Stomach (tissue), 9 donors: ENCODE results near the gene ATG10. TPM values are rescaled to one million over a fixed set of nuclear protein-coding genes. Genes with fewer than 3 reads are reported as not detected.
"Not testable (repeated sequence)": the region's sequence is repeated elsewhere in the genome, so short reads cannot be mapped to it uniquely, and the experiment has no call there.

Experiments used
- DNase-seq, 2 donors: peaks; one replicate each; pipeline versions ENCODE4 v3.0.0 to v3.0.0-alpha.2; 2013 to 2019
- H3K27ac ChIP-seq, 5 donors: fragments of 200-600 bp in 4 of 5; sonication (generic) in 4 of 5; one replicate each; pipeline ENCODE4 v1.5.1; 2013 to 2019; ENCODE audit warnings: mild to moderate bottlenecking in 1 of 5, moderate library complexity in 1 of 5
- H3K27me3 ChIP-seq, 3 donors: fragments of 200-600 bp; sonication (generic); one replicate each; pipeline ENCODE4 v1.5.1; 2017 to 2019; ENCODE audit warnings: mixed run types in 1 of 3
- H3K36me3 ChIP-seq, 4 donors: fragments of 200-600 bp; sonication (generic); 1 replicate in 3 of 4; 2 replicates in 1 of 4; pipeline ENCODE4 v1.5.1; 2016 to 2019
- H3K4me1 ChIP-seq, 4 donors: fragments of 200-600 bp; sonication (generic); one replicate each; pipeline ENCODE4 v1.5.1; 2016 to 2019
- H3K4me3 ChIP-seq, 4 donors: fragments of 200-600 bp; sonication (generic) in 3 of 4; one replicate each; pipeline ENCODE4 v1.5.1; 2016 to 2019; ENCODE audit warnings: mild to moderate bottlenecking in 1 of 4
- H3K9me3 ChIP-seq, 4 donors: fragments of 200-600 bp; sonication (generic); one replicate each; pipeline ENCODE4 v1.5.1; 2016 to 2019
- EP300 ChIP-seq: sonication (generic); formaldehyde crosslinking; IDR thresholded peaks from one replicate; pipeline ENCODE4 v1.6.1; 2017; ENCODE audit warnings: antibody characterized with exemption
- POLR2A ChIP-seq, 4 donors: fragments of 450-650 bp; IDR thresholded peaks; one replicate each; pipeline ENCODE4 v1.6.1; 2016; ENCODE audit warnings: antibody characterized with exemption in 4 of 4, control low read depth in 2 of 4, mild to moderate bottlenecking in 1 of 4, moderate library complexity in 1 of 4
- POLR2AphosphoS5 ChIP-seq, 3 donors: sonication (generic); formaldehyde crosslinking; IDR thresholded peaks; one replicate each; pipeline ENCODE4 v1.6.1; 2016; ENCODE audit warnings: antibody characterized with exemption in 3 of 3
- WGBS, 5 donors: extraction: QIAGEN DNeasy Blood & Tissue Kit in 3 of 5; methylation state at CpG; one replicate each; pipeline versions ENCODE4 v1.1.5 to v1.1.7; 2013 to 2018; 5-methylcytosine and 5-hydroxymethylcytosine counted together
- intact Hi-C: fragments of 100-400 bp; cut with DNase I; formaldehyde crosslinking; loops from one replicate; pipeline ENCODE4 v1.15.1; 2023; ENCODE audit warnings: low total_unique reads
- polyA plus RNA-seq, 3 donors: library from polyadenylated mRNA; stranded (reverse); fragments of 200-250 nt; gene quantifications; one replicate each; pipeline ENCODE4 v1.2.3, GENCODE V29; 2013
- total RNA-seq, 5 donors: library from RNA; depleted of rRNA; stranded (reverse); fragments of >200 nt; gene quantifications; one replicate each; pipeline versions ENCODE4 v1.1.0 to v1.2.3, GENCODE V29; 2014 to 2016
- TF ChIP-seq, protein P1 (sequence below), 7 experiments: fragments of 450-650 bp in 4 of 7; fragments of 200-600 bp in 3 of 7; sonication (generic) in 3 of 7; IDR thresholded peaks; one replicate each; pipeline ENCODE4 v1.5.1; 2016 to 2019; ENCODE audit warnings: antibody characterized with exemption in 7 of 7, control low read depth in 2 of 7, mild to moderate bottlenecking in 1 of 7
- donor health status: healthy with polysubstance abuse.
- donor health status: Bipolar disorder and iron deficiency.
- donor health status: healthy.

ATG10 gene
- total and polyA plus RNA-seq, 8 donors: 0.58 to 16.5 (median 4.3) TPM

- WGBS, 5 donors: 93 to 100% (median 98%) methylated on average over 9 to 30 of the region's 30 CpGs
- not testable (repeated sequence) for DNase-seq, H3K27ac ChIP-seq
These were observed 11.7 kb downstream of the ATG10 start for GRCh38 chr5:81983563-81983962.

GRCh38 chr5:81986126-81986525 is 14.3 kb downstream of the ATG10 start:
- Histone ChIP-seq H3K36me3 (peaks cover 0 to 30% (median 17%) of the 10 kb centered on the region in 4 donors), H3K27me3 (no peaks in the 10 kb centered on the region), H3K9me3 (no peaks in the 10 kb centered on the region), H3K4me3 (no peak overlapping the region), H3K4me1 (no peaks in the 10 kb centered on the region), H3K27ac (no peak overlapping the region)
- TF ChIP-seq POLR2AphosphoS5 (IDR thresholded peaks at IDR 0.05): no peak
- TF ChIP-seq POLR2A (IDR thresholded peaks at IDR 0.05): no peak
- TF ChIP-seq EP300: no peak
- TF ChIP-seq, protein P1, sequence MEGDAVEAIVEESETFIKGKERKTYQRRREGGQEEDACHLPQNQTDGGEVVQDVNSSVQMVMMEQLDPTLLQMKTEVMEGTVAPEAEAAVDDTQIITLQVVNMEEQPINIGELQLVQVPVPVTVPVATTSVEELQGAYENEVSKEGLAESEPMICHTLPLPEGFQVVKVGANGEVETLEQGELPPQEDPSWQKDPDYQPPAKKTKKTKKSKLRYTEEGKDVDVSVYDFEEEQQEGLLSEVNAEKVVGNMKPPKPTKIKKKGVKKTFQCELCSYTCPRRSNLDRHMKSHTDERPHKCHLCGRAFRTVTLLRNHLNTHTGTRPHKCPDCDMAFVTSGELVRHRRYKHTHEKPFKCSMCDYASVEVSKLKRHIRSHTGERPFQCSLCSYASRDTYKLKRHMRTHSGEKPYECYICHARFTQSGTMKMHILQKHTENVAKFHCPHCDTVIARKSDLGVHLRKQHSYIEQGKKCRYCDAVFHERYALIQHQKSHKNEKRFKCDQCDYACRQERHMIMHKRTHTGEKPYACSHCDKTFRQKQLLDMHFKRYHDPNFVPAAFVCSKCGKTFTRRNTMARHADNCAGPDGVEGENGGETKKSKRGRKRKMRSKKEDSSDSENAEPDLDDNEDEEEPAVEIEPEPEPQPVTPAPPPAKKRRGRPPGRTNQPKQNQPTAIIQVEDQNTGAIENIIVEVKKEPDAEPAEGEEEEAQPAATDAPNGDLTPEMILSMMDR (IDR thresholded peaks at IDR 0.05): no peak
- no peak for DNase-seq
- WGBS, 5 donors: 90 to 97% (median 92%) methylated on average over 9 of the region's 9 CpGs
- intact Hi-C loops: loop anchor here (10.0 kb wide), 1 partner anchor 121 kb away; no protein-coding TSS in a partner anchor

More at GRCh38 chr5:81983563-81983962, 11.7 kb downstream of the ATG10 start:
- intact Hi-C loops: loop anchor here (10.0 kb wide), 1 partner anchor 119 kb away; no protein-coding TSS in a partner anchor
- H3K27me3 ChIP-seq, H3K4me1 ChIP-seq, H3K4me3 ChIP-seq, H3K9me3 ChIP-seq: not testable (repeated sequence)
- peaks cover 0 to 26% (median 11%) of the 10 kb centered on the region in 4 donors for H3K36me3 ChIP-seq

DNA sequence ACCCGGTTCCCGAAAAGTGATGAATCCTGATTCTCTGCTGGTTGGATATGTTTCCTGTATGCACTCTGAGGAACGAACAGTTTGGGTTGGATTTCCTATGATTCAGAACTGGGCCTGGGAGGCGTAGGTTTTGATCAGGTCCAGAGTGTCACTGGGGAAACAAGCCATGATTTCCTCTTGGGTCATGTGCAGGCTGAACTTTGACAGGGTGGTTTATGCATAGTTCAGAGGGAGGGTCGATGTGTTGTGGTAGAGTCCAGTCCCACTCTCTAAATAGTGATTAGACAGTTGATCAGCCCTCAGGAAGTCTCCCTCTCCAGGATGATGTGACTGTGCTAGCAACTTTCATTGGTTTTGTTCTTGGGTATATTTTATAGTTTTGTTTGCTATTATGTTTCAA is 17.4 kb downstream of the ATG10 start:
- DNase-seq: no peak
- peaks cover 0 to 28% (median 17%) of the 10 kb centered on the region in 4 donors for H3K36me3 ChIP-seq
- TF ChIP-seq POLR2A (IDR thresholded peaks at IDR 0.05): no peak
- no peak for TF ChIP-seq EP300
- no peak for TF ChIP-seq POLR2AphosphoS5 (IDR thresholded peaks at IDR 0.05)
- intact Hi-C loops: loop anchor here (10.0 kb wide), 1 partner anchor 124 kb away; no protein-coding TSS in a partner anchor
- no peak overlapping the region for H3K27ac ChIP-seq
- H3K4me1 ChIP-seq: no peaks in the 10 kb centered on the region
- WGBS, 5 donors: 78 to 89% (median 82%) methylated on average over 5 of the region's 5 CpGs
- H3K27me3 ChIP-seq: no peaks in the 10 kb centered on the region
- H3K9me3 ChIP-seq: no peaks in the 10 kb centered on the region
- H3K4me3 ChIP-seq: no peak overlapping the region

DNA sequence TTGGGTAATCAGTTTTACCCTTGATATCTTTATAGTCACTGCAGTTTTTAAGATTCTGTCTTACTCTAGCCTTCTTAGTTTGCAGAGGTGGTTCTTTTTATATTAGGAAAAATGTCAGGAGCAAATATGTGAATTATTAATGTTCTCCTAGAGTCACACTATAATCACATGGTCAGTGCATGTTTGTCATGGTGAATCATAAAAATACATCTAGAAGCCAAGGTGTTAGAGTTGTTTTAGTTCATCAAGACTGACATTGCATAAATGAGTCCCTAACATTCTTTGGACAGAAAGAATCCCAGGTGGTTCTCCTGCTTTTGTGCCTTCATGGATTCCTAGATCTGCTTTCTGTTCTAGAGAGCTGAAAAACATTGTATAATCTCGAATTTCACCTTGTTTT is 22.9 kb downstream of the ATG10 start:
- TF ChIP-seq, protein P1 (IDR thresholded peaks at IDR 0.05): no peak
- TF ChIP-seq POLR2AphosphoS5 (IDR thresholded peaks at IDR 0.05): no peak
- no peak for TF ChIP-seq POLR2A (IDR thresholded peaks at IDR 0.05)
- TF ChIP-seq EP300: no peak
- intact Hi-C loops: no loop called here
- Histone ChIP-seq H3K36me3 (peaks cover 0 to 15% (median 11%) of the 10 kb centered on the region in 4 donors), H3K9me3 (no peaks in the 10 kb centered on the region), H3K4me3 (no peak overlapping the region), H3K27ac (no peak overlapping the region), H3K27me3 (no peaks in the 10 kb centered on the region), H3K4me1 (no peaks in the 10 kb centered on the region)
- DNase-seq: no peak
- WGBS, 5 donors: 88 to 95% (median 91%) methylated on average over 1 of the region's 1 CpG

GRCh38 chr5:81995407-81995806 is 23.6 kb downstream of the ATG10 start:
- Histone ChIP-seq H3K27me3 (no peaks in the 10 kb centered on the region), H3K9me3 (no peaks in the 10 kb centered on the region), H3K27ac (no peak overlapping the region), H3K4me1 (no peaks in the 10 kb centered on the region), H3K4me3 (no peak overlapping the region), H3K36me3 (peaks cover 0 to 14% (median 10%) of the 10 kb centered on the region in 4 donors)
- intact Hi-C loops: no loop called here
- WGBS, 5 donors: 85 to 97% (median 95%) methylated on average over 2 of the region's 2 CpGs
- DNase-seq: no peak
- TF ChIP-seq POLR2AphosphoS5 (IDR thresholded peaks at IDR 0.05) (no peak), POLR2A (IDR thresholded peaks at IDR 0.05) (no peak), EP300 (no peak)
- TF ChIP-seq, protein P1 (IDR thresholded peaks at IDR 0.05): no peak
